GM23248 (cell line): ENCODE data around the gene DNAL4.

Experiments used
- EZH2 ChIP-seq: fragments of 200-600 bp; sonication (generic); IDR thresholded peaks from 2 replicates; pipeline ENCODE4 v1.6.1; 2018; ENCODE audit warnings: antibody characterized with exemption, mild to moderate bottlenecking; ENCODE audit not compliant: insufficient read depth, poor library complexity, severe bottlenecking
- EZH2phosphoT487 ChIP-seq: fragments of 200-600 bp; sonication (generic); IDR thresholded peaks from 2 replicates; pipeline ENCODE4 v1.6.1; 2018; ENCODE audit warnings: antibody characterized with exemption, moderate library complexity, mild to moderate bottlenecking, low read depth; ENCODE audit not compliant: insufficient read depth

DNA sequence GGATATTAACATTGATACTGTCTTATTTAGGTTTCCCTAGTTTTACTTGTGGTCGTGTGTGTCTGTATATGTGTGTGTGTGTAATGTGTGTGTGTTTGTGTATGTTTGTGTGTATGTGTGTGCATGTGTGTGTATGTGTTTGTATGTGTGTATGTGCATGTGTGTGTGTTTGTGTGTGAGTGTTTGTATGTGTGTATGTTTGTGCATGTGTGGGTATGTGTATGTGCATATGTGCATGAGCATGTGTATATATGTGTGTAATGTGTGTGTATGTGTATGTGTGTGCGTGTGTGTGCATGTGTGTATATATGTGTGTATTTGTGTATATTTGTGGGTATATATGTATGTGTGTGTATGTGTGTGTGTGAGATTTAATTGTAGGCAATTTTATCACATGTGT, 17.3 kb upstream of the DNAL4 start:
- TF ChIP-seq EZH2 (no peak), EZH2phosphoT487 (no peak)
